ENCODE measurements around the gene FSD2. TPM values are rescaled to one million over a fixed set of nuclear protein-coding genes. Genes with fewer than 3 reads are reported as not detected.

The FSD2 gene
- total RNA-seq, 1 donor from 2014 or later, result not detected

GRCh38 chr15:82742134-82742533, 63.7 kb downstream of the FSD2 start:
- Histone ChIP-seq H3K36me3 (peaks cover 0 to 2% of the 10 kb centered on the region in 2 donors), H3K27ac (no peak overlapping the region), H3K27me3 (no peaks in the 10 kb centered on the region), H3K4me3 (no peak overlapping the region), H3K9me3 (no peaks in the 10 kb centered on the region), H3K4me1 (no peaks in the 10 kb centered on the region)
- no peak for DNase-seq (ENCODE audit: low spot score in 2 of 2)
- no peak for TF ChIP-seq CTCF (IDR thresholded peaks at IDR 0.05)
- intact Hi-C loops (cut with DNase I), result no loop called here

DNA sequence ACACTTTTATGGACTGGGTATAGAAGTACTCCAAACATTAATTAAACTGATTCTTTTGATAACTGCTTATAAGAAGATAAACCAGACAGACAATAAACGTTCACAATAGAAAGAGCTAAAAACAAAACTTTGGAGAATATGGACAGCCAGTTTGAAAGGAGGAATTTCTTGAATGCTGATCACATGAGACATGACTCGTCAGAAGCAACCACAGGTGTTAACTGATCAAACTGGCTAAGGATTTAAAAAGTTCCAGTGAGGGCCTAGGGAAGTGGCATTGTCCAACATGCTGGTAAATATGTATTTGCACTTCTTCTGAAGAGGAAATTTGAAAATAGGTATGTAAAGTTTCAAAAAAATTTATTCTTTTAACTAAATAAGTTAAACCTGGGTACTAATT, 66.8 kb downstream of the FSD2 start:
- intact Hi-C loops (cut with DNase I), result no loop called here
- Histone ChIP-seq H3K27me3 (no peaks in the 10 kb centered on the region), H3K27ac (no peak overlapping the region), H3K9me3 (no peaks in the 10 kb centered on the region), H3K4me1 (no peaks in the 10 kb centered on the region), H3K4me3 (no peak overlapping the region), H3K36me3 (peaks cover 3% of the 10 kb centered on the region in 2 donors)
- no peak for DNase-seq (ENCODE audit: low spot score in 2 of 2)
- no peak for TF ChIP-seq CTCF (IDR thresholded peaks at IDR 0.05)

DNA sequence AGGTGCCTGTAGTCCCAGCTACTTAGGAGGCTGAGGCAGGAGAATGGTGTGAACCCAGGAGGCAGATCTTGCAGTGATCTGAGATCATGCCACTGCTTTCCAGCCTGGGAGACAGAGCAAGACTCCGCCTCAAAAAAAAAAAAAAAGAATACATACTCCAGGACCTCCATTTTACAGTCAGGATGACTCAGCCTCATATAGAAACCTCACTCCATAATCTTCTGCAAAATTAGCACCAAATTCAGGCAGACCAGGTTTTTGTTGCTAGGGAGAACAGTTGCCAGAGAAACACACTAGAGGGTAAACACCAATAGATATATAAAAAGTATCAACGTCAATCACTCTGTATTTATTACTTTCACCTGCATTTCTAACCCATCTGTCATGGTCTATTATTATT, 67.9 kb downstream of the FSD2 start:
- Histone ChIP-seq H3K4me3 (no peak overlapping the region), H3K27me3 (no peaks in the 10 kb centered on the region), H3K27ac (no peak overlapping the region), H3K9me3 (no peaks in the 10 kb centered on the region), H3K36me3 (peaks cover 3% of the 10 kb centered on the region in 2 donors), H3K4me1 (no peaks in the 10 kb centered on the region)
- TF ChIP-seq CTCF (IDR thresholded peaks at IDR 0.05), result no peak
- DNase-seq (ENCODE audit: low spot score in 2 of 2), result no peak
- intact Hi-C loops (cut with DNase I), result no loop called here

- TF ChIP-seq CTCF (IDR thresholded peaks at IDR 0.05), result no peak
- H3K27ac ChIP-seq, result no peak overlapping the region
- H3K4me3 ChIP-seq, result no peak overlapping the region
- H3K9me3 ChIP-seq, result no peaks in the 10 kb centered on the region
- H3K27me3 ChIP-seq, result no peaks in the 10 kb centered on the region
- H3K36me3 ChIP-seq, result peaks cover 0 to 3% of the 10 kb centered on the region in 2 donors
- no peak for DNase-seq (ENCODE audit: low spot score in 2 of 2)
- no peaks in the 10 kb centered on the region for H3K4me1 ChIP-seq
- intact Hi-C loops (cut with DNase I), result no loop called here
Observed at GRCh38 chr15:82731527-82731926, 74.3 kb downstream of the FSD2 start.

DNA sequence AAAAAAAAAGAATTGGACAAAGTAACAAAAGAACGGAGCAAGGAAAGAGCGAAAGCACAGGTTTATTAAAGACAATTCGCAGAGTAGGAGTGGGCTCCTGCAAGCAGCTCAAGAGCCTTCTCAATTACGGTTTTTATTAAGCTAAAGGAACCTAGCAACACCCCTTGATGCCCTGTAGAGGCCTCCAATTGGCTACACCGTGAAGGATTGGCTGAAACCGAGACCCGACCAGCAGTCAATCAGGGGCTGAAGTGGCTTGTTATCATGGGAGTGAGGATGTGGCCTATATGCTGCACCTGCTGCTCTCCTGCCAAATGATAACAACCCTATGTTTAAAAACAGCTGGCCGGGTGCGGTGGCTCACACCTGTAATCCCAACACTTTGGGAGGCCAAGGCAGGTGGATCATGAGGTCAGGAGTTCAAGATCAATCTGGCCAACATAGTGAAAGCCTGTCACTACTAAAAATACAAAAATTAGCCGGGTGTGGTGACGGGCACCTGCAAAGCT, 75.8 kb downstream of the FSD2 start:
- Histone ChIP-seq H3K4me1 (no peaks in the 10 kb centered on the region), H3K36me3 (no peaks in the 10 kb centered on the region), H3K4me3 (no peak overlapping the region), H3K9me3 (no peaks in the 10 kb centered on the region), H3K27ac (no peak overlapping the region), H3K27me3 (no peaks in the 10 kb centered on the region)
- DNase-seq (ENCODE audit: low spot score in 2 of 2), result no peak
- intact Hi-C loops (cut with DNase I), result no loop called here
- no peak for TF ChIP-seq CTCF (IDR thresholded peaks at IDR 0.05)

DNA sequence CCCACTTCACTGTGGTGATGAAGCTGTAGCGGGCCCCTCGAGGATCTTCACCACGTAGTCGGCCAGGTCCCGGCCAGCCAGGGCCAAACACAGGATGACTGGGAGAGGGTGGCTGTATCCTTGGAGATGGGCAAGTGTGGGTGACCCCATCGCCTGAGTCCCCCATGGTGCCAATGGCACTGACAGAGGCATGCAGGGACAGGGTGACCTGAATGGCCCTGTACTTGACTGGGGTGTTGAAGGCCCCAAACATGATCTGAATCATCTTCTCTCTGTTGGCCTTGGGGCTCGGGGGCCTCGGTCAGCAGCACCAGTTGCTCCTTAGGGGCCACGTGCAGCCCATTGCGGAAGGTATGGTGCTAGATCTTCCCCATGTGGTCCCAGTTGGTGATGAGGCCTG, 79.1 kb downstream of the FSD2 start:
- H3K27ac ChIP-seq, result no peak overlapping the region

More for the DNA sequence above, 79.1 kb downstream of the FSD2 start:
- TF ChIP-seq CTCF (IDR thresholded peaks at IDR 0.05), result no peak
- intact Hi-C loops (cut with DNase I), result no loop called here
- no peak overlapping the region for H3K4me3 ChIP-seq
- no peak for DNase-seq (ENCODE audit: low spot score in 2 of 2)
- no peaks in the 10 kb centered on the region for H3K36me3 ChIP-seq
- no peaks in the 10 kb centered on the region for H3K4me1 ChIP-seq
- no peaks in the 10 kb centered on the region for H3K9me3 ChIP-seq
- no peaks in the 10 kb centered on the region for H3K27me3 ChIP-seq

All from ascending aorta (tissue), 2 donors.